ENCODE results near the gene ALOX15B. TPM values are rescaled to one million over a fixed set of nuclear protein-coding genes. Genes with fewer than 3 reads are reported as not detected.
"Not testable (repeated sequence)": the region's sequence is repeated elsewhere in the genome, so short reads cannot be mapped to it uniquely, and the experiment has no call there.

ALOX15B gene
- total RNA-seq, 1 donor from 2014 or later: 5.3 TPM

DNA sequence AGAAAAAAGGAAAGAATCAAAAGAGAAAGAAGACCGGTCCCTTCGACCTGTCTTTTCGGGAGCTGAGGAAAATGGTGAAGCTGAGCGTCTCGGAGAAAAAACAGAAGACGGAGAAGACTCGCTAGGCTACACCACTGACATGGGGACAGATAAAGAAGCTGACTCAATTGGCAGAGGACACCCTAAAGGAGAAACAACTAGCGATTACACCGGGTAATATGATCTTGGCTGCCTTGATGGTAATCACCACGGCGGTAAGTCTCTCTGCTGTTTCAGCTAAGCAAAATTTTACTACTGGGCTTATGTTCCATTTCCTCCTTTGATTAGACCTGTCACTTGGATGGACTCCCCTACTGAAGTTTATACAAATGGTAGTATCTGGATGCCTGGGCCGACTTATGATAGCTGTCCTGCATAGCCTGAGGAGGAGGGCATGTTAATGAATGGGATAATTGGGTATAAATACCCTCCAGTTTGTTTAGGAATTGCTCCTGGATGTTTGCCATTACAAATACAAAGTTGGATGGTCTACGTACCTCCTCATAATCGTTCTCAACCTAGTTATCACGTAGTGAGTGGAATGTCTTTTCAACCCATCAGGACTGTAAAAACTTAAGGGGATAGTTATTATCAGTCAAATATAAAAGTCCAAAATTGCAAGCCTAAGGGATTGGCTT is 24.1 kb downstream of the ALOX15B start:
- DNase-seq (ENCODE audit: low spot score): no peak

DNA sequence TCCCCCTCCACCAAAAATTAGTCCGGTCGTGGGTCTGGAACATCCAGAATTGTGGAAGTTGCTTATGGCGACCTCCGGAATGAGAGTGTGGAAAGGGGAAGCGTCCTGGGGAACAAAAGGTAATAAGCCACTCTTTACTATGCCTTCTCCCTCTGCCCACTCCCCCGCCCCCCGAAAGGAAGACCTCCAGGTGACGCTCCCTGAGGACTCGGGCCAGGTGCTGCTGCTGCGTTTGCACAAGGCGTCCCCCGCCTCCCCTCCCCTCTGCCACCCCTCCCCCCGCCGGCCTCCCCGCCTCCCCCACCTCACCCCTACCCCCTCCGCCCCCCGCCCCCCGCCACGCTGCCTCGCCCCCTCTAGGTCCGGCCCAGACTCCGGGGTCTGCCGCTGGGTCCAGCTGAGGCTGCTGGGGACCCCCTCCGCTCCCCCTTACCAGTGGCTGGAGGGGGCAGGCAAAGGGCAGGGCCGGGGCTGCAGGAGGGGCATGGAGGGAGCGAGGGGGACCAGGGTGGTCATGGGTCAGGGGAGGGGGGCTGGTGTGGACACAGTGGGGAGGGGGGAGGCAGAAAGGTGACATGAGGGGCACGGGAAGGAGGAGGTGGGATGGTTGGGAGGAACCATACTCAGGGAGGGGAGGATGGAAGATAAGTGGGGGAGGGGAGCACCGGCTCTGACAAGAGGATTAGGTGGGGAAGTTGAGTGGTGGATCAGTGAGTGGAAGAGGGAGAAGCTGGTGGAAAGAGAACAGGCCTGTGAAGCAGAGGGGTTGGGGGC is 25.1 kb downstream of the ALOX15B start:
- DNase-seq (ENCODE audit: low spot score): no peak

DNA sequence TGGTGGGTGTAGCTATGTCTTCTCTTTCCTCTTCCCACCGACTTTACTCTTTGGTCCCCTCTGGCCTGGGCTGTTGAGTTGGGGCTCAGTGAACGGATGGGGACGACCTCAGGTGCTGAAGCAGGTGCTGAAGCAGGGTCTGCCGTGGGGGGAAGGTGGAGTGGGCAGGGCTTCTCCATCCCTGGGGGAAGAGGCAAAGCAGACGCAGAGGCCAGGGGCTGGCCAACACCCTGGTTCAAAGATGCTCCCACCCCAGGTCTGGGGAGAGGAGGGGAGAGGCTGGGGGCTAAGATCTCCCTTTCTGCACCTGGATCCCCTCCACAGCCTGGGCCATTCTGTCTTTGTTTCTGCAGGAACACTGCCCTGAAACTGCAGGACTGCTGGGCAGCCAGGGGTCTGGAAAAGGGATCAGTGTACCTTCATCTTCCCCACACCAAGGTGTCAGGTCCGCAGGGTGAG is 25.7 kb downstream of the ALOX15B start:
- DNase-seq (ENCODE audit: low spot score): no peak

- no peak for DNase-seq (ENCODE audit: low spot score)
Observed at GRCh38 chr17:8066841-8067775, 28.2 kb downstream of the ALOX15B start.

DNA sequence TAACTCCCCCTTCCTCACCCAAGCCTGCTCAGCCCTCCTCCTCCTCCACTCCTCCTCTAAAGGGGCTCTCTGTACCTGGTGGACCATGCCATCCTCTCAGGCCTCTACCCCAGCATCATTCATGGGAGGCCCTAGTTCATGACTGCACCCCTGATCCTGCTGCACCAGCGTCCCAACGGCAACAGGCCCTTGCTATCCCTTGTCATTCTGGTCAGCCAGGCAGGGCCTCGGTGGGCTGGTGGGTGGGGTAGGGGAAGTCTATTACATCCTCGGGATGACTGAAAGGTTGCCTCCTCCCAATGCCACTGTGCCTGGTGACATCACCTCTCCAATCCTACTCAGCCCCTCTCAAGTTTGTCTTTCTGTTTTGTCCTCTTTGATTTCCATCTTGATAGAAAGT is 28.9 kb downstream of the ALOX15B start:
- DNase-seq (ENCODE audit: low spot score): no peak

GRCh38 chr17:8068736-8069586 is 30.1 kb downstream of the ALOX15B start:
- no peak for DNase-seq (ENCODE audit: low spot score)

DNA sequence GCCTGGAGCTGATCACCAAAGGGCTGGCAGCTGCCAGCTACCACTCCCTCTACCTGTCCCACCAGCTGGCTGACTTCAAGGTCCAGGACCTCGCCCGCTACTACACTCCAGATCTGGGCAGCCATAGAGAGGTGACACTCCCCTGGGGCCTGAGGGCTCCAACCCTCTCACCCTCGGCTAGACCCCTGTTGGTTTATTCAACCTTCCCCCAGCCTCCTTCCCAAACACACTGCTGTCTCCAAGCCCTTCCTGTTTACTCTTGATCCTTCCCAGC is 30.7 kb downstream of the ALOX15B start:
- DNase-seq (ENCODE audit: low spot score): no peak

- DNase-seq (ENCODE audit: low spot score): no peak
Observed at GRCh38 chr17:8071496-8071895, 32.6 kb downstream of the ALOX15B start.

DNA sequence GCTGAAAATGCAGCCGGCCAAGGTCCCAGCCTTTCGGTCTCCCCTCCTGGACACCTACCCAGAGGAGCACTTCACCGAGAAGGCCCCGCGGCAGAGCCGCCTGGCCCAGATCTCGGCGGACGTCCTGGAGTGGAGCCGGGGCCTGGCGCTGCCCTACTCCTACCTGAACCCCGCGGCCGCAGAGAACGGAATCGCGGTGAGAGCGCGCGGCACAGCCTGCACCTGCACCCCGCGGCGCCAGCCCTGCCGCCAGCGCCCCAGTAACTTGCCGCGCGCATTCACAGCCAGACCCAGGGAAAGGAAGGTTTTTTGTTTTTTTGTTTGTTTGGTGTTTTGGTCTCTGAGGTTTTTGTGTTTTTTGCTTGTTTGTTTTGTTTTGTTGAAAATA is 33.5 kb downstream of the ALOX15B start:
- DNase-seq (ENCODE audit: low spot score): no peak

- DNase-seq (ENCODE audit: low spot score): no peak
Observed at GRCh38 chr17:8072729-8073461, 34.0 kb downstream of the ALOX15B start.

DNA sequence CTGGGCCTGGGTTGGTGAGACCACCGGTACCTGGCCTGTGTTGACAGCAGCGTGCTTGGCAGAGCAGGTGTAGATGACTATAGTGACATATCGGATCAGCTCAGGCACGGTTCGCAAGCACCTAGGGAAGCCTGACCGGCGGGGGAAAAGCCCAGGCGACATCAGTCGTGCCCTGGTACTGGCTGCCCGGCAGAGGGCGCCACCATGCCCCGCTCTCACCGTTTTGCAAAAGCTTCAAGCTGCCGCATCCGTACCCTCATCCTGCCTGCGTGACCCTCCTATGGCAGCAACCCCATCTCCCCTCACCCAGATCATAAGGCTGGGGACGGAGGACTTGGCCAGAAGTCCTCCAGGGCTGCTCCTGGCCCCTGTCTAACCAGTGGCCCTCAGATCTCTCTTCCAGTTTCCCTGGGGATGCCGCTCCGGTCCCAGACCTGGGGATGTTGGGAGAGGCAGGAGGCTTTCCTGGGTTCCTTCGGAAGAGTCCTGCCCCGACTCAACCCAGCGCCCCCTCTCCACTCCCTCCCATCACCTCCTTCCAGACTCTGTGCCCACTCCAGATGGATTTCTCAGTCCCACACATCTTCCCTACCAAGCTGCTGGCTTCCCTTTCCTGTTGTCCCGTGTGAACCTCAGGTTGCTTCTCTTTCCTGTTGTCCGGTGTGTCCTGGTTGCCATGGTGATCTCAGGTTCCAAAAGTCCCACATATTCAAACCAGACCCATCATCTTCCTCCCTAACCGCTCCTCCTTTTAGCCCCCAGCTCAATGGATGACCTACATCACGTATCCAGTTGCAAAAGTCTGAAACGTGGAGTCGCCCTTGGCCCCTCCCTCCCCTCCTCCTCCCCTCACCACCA is 35.0 kb downstream of the ALOX15B start:
- DNase-seq (ENCODE audit: low spot score): peak; percentile 69

DNA sequence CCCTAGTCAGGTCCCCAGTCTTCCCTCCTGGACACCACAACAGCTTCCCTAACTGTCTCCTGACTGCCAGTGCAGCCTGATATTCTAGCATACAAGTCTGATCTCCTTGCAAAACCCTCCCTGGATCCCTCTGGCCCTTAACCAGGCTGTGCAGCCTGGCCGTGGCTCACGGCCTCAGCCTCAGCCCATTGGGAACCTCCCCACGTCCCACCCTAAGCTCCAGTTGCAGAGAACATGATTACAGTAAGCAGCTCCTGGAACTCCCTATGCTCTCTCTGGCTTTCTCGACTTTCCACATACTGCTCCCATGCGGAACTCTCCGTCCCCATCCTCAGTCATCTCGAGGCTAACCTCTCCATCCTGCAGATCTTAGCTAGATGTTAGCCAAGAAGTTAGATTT is 35.7 kb downstream of the ALOX15B start:
- no peak for DNase-seq (ENCODE audit: low spot score)

DNA sequence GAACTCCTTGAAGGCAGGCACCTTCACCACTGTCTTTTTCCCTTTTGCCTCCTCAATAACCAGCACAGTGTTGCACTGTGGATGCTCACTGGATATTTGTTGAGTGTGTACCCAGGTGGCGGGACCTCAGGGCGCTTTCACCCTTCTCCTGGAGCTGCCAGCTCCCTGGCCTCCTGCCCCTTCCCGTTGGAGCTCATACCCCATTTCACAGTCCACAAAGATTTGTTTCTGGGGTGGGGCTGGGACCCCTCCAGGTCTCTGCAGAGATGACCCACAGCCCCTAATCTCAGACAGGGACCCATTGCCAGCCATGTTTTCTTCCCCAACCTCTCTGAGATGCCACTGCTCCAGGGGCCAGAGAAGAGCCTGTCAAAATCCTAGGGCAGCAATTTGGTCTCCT is 36.2 kb downstream of the ALOX15B start:
- DNase-seq (ENCODE audit: low spot score): no peak

DNA sequence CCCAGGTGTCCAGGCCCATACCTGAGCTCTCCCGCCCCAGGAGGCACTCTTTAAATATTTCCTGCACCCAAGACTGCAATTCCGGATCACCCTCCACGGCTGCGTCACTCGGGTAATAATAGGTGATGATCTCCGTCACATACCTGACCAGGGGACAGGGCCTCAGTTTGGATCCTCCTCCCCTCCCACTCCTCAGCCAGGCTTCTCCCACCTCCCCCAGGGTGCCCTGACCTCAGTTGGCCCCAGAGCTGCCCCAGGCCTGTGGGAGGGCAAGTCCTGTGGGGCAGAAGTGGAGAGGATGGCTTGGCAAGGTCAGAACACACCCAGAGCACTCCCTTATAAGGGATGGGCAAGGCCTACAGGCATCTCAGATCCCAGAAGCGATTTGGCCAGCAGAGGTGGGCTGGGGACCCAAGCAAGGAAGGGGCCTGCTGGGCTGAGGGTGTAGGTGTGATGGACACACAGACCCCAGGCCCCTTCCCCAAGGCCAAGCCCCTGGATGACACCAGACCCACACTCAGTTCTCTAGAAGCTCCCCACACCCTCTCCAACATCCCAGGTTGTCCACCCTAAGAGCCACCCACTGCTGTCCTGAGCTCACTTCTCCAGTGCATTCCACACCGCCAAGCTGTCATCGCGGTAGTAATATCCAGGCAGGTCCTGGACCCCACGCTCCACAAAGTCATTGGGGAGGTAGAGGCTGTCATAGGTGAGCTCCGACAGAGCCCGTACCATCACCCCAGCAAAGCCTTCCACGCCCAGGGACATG is 36.9 kb downstream of the ALOX15B start:
- no peak for DNase-seq (ENCODE audit: low spot score)

GRCh38 chr17:8076502-8077266 is 37.8 kb downstream of the ALOX15B start:
- no peak for DNase-seq (ENCODE audit: low spot score)

GRCh38 chr17:8077939-8078338 is 39.1 kb downstream of the ALOX15B start:
- not testable (repeated sequence) for DNase-seq (ENCODE audit: low spot score)

GRCh38 chr17:8079291-8080207 is 40.7 kb downstream of the ALOX15B start:
- DNase-seq (ENCODE audit: low spot score): peak; percentile 73
